Measurements from ENCODE around the gene PEX26.
"Not testable (repeated sequence)": the region's sequence is repeated elsewhere in the genome, so short reads cannot be mapped to it uniquely, and the experiment has no call there.

PEX26 gene

GRCh38 chr22:18096823-18097222, 19.0 kb downstream of the PEX26 start:
- TF ChIP-seq CTCF (IDR thresholded peaks at IDR 0.05; ENCODE audit: control insufficient read depth, extremely low read depth, insufficient read depth): no peak
- DNase-seq (ENCODE audit: low read depth): no peak
- no peak overlapping the region for H3K4me3 ChIP-seq (ENCODE audit: low read depth, low read length)

- no peak for DNase-seq (ENCODE audit: low read depth)
- no peak for TF ChIP-seq CTCF (IDR thresholded peaks at IDR 0.05; ENCODE audit: control insufficient read depth, extremely low read depth, insufficient read depth)
- H3K4me3 ChIP-seq (ENCODE audit: low read depth, low read length): no peak overlapping the region
Measured at GRCh38 chr22:18100781-18101180, 23.0 kb downstream of the PEX26 start.

GRCh38 chr22:18101536-18101935, 23.7 kb downstream of the PEX26 start:
- no peak for TF ChIP-seq CTCF (IDR thresholded peaks at IDR 0.05; ENCODE audit: control insufficient read depth, extremely low read depth, insufficient read depth)
- DNase-seq (ENCODE audit: low read depth): no peak
- no peak overlapping the region for H3K4me3 ChIP-seq (ENCODE audit: low read depth, low read length)

- TF ChIP-seq CTCF (IDR thresholded peaks at IDR 0.05; ENCODE audit: control insufficient read depth, extremely low read depth, insufficient read depth): no peak
- H3K4me3 ChIP-seq (ENCODE audit: low read depth, low read length): no peak overlapping the region
- no peak for DNase-seq (ENCODE audit: low read depth)
Measured at GRCh38 chr22:18103527-18104269, 25.9 kb downstream of the PEX26 start.

GRCh38 chr22:18104566-18104965, 26.8 kb downstream of the PEX26 start:
- no peak for DNase-seq (ENCODE audit: low read depth)
- TF ChIP-seq CTCF (IDR thresholded peaks at IDR 0.05; ENCODE audit: control insufficient read depth, extremely low read depth, insufficient read depth): no peak
- H3K4me3 ChIP-seq (ENCODE audit: low read depth, low read length): no peak overlapping the region

- DNase-seq (ENCODE audit: low read depth); H3K4me3 ChIP-seq (ENCODE audit: low read depth, low read length): not testable (repeated sequence)
Measured at GRCh38 chr22:18105981-18106380, 28.2 kb downstream of the PEX26 start.

GRCh38 chr22:18106550-18107341, 29.0 kb downstream of the PEX26 start:
- DNase-seq (ENCODE audit: low read depth); H3K4me3 ChIP-seq (ENCODE audit: low read depth, low read length): not testable (repeated sequence)

GRCh38 chr22:18108187-18108586, 30.4 kb downstream of the PEX26 start:
- no peak for TF ChIP-seq CTCF (IDR thresholded peaks at IDR 0.05; ENCODE audit: control insufficient read depth, extremely low read depth, insufficient read depth)
- DNase-seq (ENCODE audit: low read depth): no peak

More at GRCh38 chr22:18108187-18108586, 30.4 kb downstream of the PEX26 start:
- H3K4me3 ChIP-seq (ENCODE audit: low read depth, low read length): no peak overlapping the region

Data from LNCaP clone FGC (cell line).